ENCODE results near the gene CADM1.

Gene CADM1

GRCh38 chr11:115127790-115128189 is 376.4 kb downstream of the CADM1 start:
- Histone ChIP-seq H3K9me3 (ENCODE audit: severe bottlenecking) (no peaks in the 10 kb centered on the region), H3K27me3 (ENCODE audit: insufficient read depth, poor library complexity, severe bottlenecking) (no peaks in the 10 kb centered on the region), H3K27ac (ENCODE audit: poor library complexity, severe bottlenecking) (no peak overlapping the region), H3K36me3 (ENCODE audit: low read depth) (no peaks in the 10 kb centered on the region), H3K4me1 (ENCODE audit: insufficient read depth, poor library complexity, severe bottlenecking) (no peaks in the 10 kb centered on the region), H3K4me3 (ENCODE audit: severe bottlenecking) (no peak overlapping the region)
- TF ChIP-seq CTCF (IDR thresholded peaks at IDR 0.05; ENCODE audit: poor library complexity, severe bottlenecking), result no peak
- DNase-seq (ENCODE audit: low spot score), result no peak
- no peak for ATAC-seq (ENCODE audit: low read depth)

GRCh38 chr11:115126515-115127208 is 377.6 kb downstream of the CADM1 start:
- ATAC-seq (ENCODE audit: low read depth) (no peak), DNase-seq (ENCODE audit: low spot score) (no peak)
- H3K4me1 ChIP-seq (ENCODE audit: insufficient read depth, poor library complexity, severe bottlenecking), result no peaks in the 10 kb centered on the region
- H3K9me3 ChIP-seq (ENCODE audit: severe bottlenecking), result no peaks in the 10 kb centered on the region
- H3K27ac ChIP-seq (ENCODE audit: poor library complexity, severe bottlenecking), result no peak overlapping the region
- TF ChIP-seq CTCF (IDR thresholded peaks at IDR 0.05; ENCODE audit: poor library complexity, severe bottlenecking), result no peak
- no peaks in the 10 kb centered on the region for H3K36me3 ChIP-seq (ENCODE audit: low read depth)
- H3K4me3 ChIP-seq (ENCODE audit: severe bottlenecking), result no peak overlapping the region
- no peaks in the 10 kb centered on the region for H3K27me3 ChIP-seq (ENCODE audit: insufficient read depth, poor library complexity, severe bottlenecking)

- ATAC-seq (ENCODE audit: low read depth), result no peak
- DNase-seq (ENCODE audit: low spot score), result no peak
- no peak for TF ChIP-seq CTCF (IDR thresholded peaks at IDR 0.05; ENCODE audit: poor library complexity, severe bottlenecking)
- Histone ChIP-seq H3K9me3 (ENCODE audit: severe bottlenecking) (no peaks in the 10 kb centered on the region), H3K27ac (ENCODE audit: poor library complexity, severe bottlenecking) (no peak overlapping the region), H3K4me1 (ENCODE audit: insufficient read depth, poor library complexity, severe bottlenecking) (no peaks in the 10 kb centered on the region), H3K27me3 (ENCODE audit: insufficient read depth, poor library complexity, severe bottlenecking) (no peaks in the 10 kb centered on the region), H3K36me3 (ENCODE audit: low read depth) (no peaks in the 10 kb centered on the region), H3K4me3 (ENCODE audit: severe bottlenecking) (no peak overlapping the region)
Observed at GRCh38 chr11:115126092-115126491, 378.1 kb downstream of the CADM1 start.

- H3K4me3 ChIP-seq (ENCODE audit: severe bottlenecking), result no peak overlapping the region
- H3K27me3 ChIP-seq (ENCODE audit: insufficient read depth, poor library complexity, severe bottlenecking), result no peaks in the 10 kb centered on the region
- H3K4me1 ChIP-seq (ENCODE audit: insufficient read depth, poor library complexity, severe bottlenecking), result no peaks in the 10 kb centered on the region
- TF ChIP-seq CTCF (IDR thresholded peaks at IDR 0.05; ENCODE audit: poor library complexity, severe bottlenecking), result no peak
- ATAC-seq (ENCODE audit: low read depth) (no peak), DNase-seq (ENCODE audit: low spot score) (no peak)
- H3K36me3 ChIP-seq (ENCODE audit: low read depth), result no peaks in the 10 kb centered on the region
- no peaks in the 10 kb centered on the region for H3K9me3 ChIP-seq (ENCODE audit: severe bottlenecking)
- H3K27ac ChIP-seq (ENCODE audit: poor library complexity, severe bottlenecking), result no peak overlapping the region
Observed at GRCh38 chr11:115124786-115125185, 379.4 kb downstream of the CADM1 start.

GRCh38 chr11:115123641-115124040 is 380.6 kb downstream of the CADM1 start:
- no peak overlapping the region for H3K4me3 ChIP-seq (ENCODE audit: severe bottlenecking)
- no peaks in the 10 kb centered on the region for H3K36me3 ChIP-seq (ENCODE audit: low read depth)
- H3K9me3 ChIP-seq (ENCODE audit: severe bottlenecking), result no peaks in the 10 kb centered on the region
- ATAC-seq (ENCODE audit: low read depth) (no peak), DNase-seq (ENCODE audit: low spot score) (no peak)
- H3K27me3 ChIP-seq (ENCODE audit: insufficient read depth, poor library complexity, severe bottlenecking), result no peaks in the 10 kb centered on the region
- no peaks in the 10 kb centered on the region for H3K4me1 ChIP-seq (ENCODE audit: insufficient read depth, poor library complexity, severe bottlenecking)
- no peak for TF ChIP-seq CTCF (IDR thresholded peaks at IDR 0.05; ENCODE audit: poor library complexity, severe bottlenecking)
- no peak overlapping the region for H3K27ac ChIP-seq (ENCODE audit: poor library complexity, severe bottlenecking)

Data from RWPE2 (cell line).